GM12878 (cell line): ENCODE measurements around the gene DPP6. TPM values are rescaled to one million over a fixed set of nuclear protein-coding genes. Genes with fewer than 3 reads are reported as not detected.

Experiments used
- ATAC-seq: fragments of 200-7000 bp; cut with Tn5 transposase; 3 replicates; pipeline ENCODE4 v1.9.1; 2020; ENCODE audit warnings: mild to moderate bottlenecking, moderate library complexity
- BruUV-seq: library from RNA; stranded (reverse); fragments of 400-500 nt; replicated peaks from 2 replicates; lab custom pipeline; 2021; lab: Mats Ljungman, UMichigan
- CTCF ChIA-PET: fragments of 300-600 bp; sonication (Branson Sonifier 250); formaldehyde crosslinking; extraction: SDS; loops from one replicate; lab custom pipeline; 2021; ENCODE audit warnings: inconsistent platforms; lab: Yijun Ruan, JAX
- POLR2A ChIA-PET: fragments of 350-600 bp; formaldehyde crosslinking; extraction: SDS; loops from one replicate; lab custom pipeline; 2021; ENCODE audit warnings: inconsistent platforms; lab: Charles Lee
- RAD21 ChIA-PET: fragments of 300-600 bp; sonication (Branson Sonifier 250); formaldehyde crosslinking; loops from one replicate; lab custom pipeline; 2023; ENCODE audit warnings: antibody characterized with exemption; ENCODE audit not compliant: unreplicated experiment; lab: Charles Lee
- SMC1A ChIA-PET: fragments of 300-600 bp; sonication (Branson Sonifier 250); formaldehyde crosslinking; loops from one replicate; lab custom pipeline; 2023; ENCODE audit not compliant: unreplicated experiment, uncharacterized antibody; lab: Charles Lee
- DNase-seq: peaks from one replicate; pipeline ENCODE4 v3.0.0-alpha.2; 2011; ENCODE audit warnings: low read depth, low spot score
- FAIRE-seq: peaks from 3 replicates; lab custom pipeline; 2011; peaks lifted over from hg19 to GRCh38; lab: Jason Lieb, UNC
- H2AFZ ChIP-seq: 2 replicates; pipeline ENCODE4 v1.6.0; 2011; ENCODE audit warnings: low read depth, low read length, control low read depth; ENCODE audit not compliant: control insufficient read depth
- H3K27ac ChIP-seq: 2 replicates; pipeline ENCODE4 v1.5.1; 2011; ENCODE audit warnings: control low read depth; ENCODE audit not compliant: control insufficient read depth, insufficient read depth
- H3K27me3 ChIP-seq, 2 experiments: replicated peaks in 1 of 2; 2 replicates each; pipeline versions ENCODE4 v1.6.0 to v1.6.1; 2011; ENCODE audit warnings: low read length in 1 of 2; ENCODE audit not compliant: control insufficient read depth in 2 of 2, insufficient read depth in 2 of 2
- H3K36me3 ChIP-seq, 2 experiments: 2 replicates each; pipeline ENCODE4 v1.5.1; 2011; ENCODE audit warnings: low read length in 1 of 2; ENCODE audit not compliant: control insufficient read depth in 2 of 2, insufficient read depth in 2 of 2
- H3K4me1 ChIP-seq: 2 replicates; pipeline ENCODE4 v1.6.1; 2011; ENCODE audit warnings: mild to moderate bottlenecking, low read length, moderate library complexity, mixed read lengths; ENCODE audit not compliant: control insufficient read depth, insufficient read depth
- H3K4me2 ChIP-seq: 2 replicates; pipeline ENCODE4 v1.6.0; 2011; ENCODE audit warnings: control low read depth; ENCODE audit not compliant: control insufficient read depth, insufficient read depth
- H3K4me3 ChIP-seq: fragments of 200-600 bp; sonication (generic); 2 replicates; pipeline ENCODE4 v1.5.1; 2016
- H3K79me2 ChIP-seq: 2 replicates; pipeline ENCODE4 v1.6.0; 2011; ENCODE audit warnings: low read length; ENCODE audit not compliant: control insufficient read depth, insufficient read depth
- H3K9ac ChIP-seq: 2 replicates; pipeline ENCODE4 v1.8.0; 2011; ENCODE audit warnings: low read length, control low read depth, mixed read lengths; ENCODE audit not compliant: control insufficient read depth, insufficient read depth
- H3K9me3 ChIP-seq: replicated peaks from 3 replicates; pipeline ENCODE4 v1.5.1; 2011; ENCODE audit warnings: mild to moderate bottlenecking, low read length; ENCODE audit not compliant: control insufficient read depth, insufficient read depth
- H4K20me1 ChIP-seq: 2 replicates; pipeline ENCODE4 v1.6.0; 2011; ENCODE audit not compliant: control insufficient read depth, insufficient read depth
- CHD4 ChIP-seq: fragments of 200-600 bp; sonication (generic); IDR thresholded peaks from 2 replicates; pipeline ENCODE4 v1.6.1; 2016; ENCODE audit warnings: mild to moderate bottlenecking
- FOXK2 ChIP-seq: fragments of 450-650 bp; IDR thresholded peaks from 2 replicates; pipeline ENCODE4 v1.6.1; 2017; ENCODE audit warnings: mild to moderate bottlenecking, moderate library complexity
- KLF5 ChIP-seq: fragments of 450-650 bp; IDR thresholded peaks from 2 replicates; pipeline ENCODE4 v1.6.1; 2014; ENCODE audit warnings: mild to moderate bottlenecking; ENCODE audit not compliant: partially characterized antibody
- ZBED1 ChIP-seq: IDR thresholded peaks from 2 replicates; pipeline ENCODE4 v1.6.1; 2016; ENCODE audit warnings: borderline replicate concordance
- WGBS: methylation state at CpG from one replicate; pipeline ENCODE4 v1.1.6; 2016; ENCODE audit warnings: low lambda C conversion rate; ENCODE audit not compliant: insufficient replicate concordance, insufficient coverage; ENCODE audit errors: missing lambda C conversion rate; 5-methylcytosine and 5-hydroxymethylcytosine counted together
- in situ Hi-C: fragments of 300-500 bp; cut with MboI; formaldehyde crosslinking; loops from 9 replicates; pipeline ENCODE4 v1.14.3; 2018; ENCODE audit warnings: mixed read lengths
- intact Hi-C: fragments of 100-400 bp; cut with micrococcal nuclease; formaldehyde crosslinking; loops from one replicate; pipeline ENCODE4 v1.14.2; 2022; ENCODE audit not compliant: unreplicated experiment
- polyA plus RNA-seq, 11 experiments: library from polyadenylated mRNA; depleted of rRNA in 4 of 11; unstranded in 6 of 11; stranded (reverse) in 5 of 11; fragments of >200 nt; fragmentation: Nextera tagmentation in 4 of 11; fragmentation: Illumina TruSeq in 1 of 11; extraction: Ambion mirVana in 4 of 11; extraction: Trizol in 1 of 11; gene quantifications; 1 replicate in 1 of 11; 2 replicates in 10 of 11; pipeline versions ENCODE4 v1.2.1 to v1.2.3, GENCODE V29; 2011 to 2016; ENCODE audit warnings: inconsistent platforms in 2 of 11, missing spikeins in 2 of 11, low read depth in 1 of 11
- total RNA-seq, 4 experiments: library from RNA; depleted of rRNA in 3 of 4; stranded (reverse); fragments of >200 nt in 3 of 4; fragmentation: Illumina TruSeq in 1 of 4; extraction: Trizol in 1 of 4; gene quantifications; 2 replicates each; pipeline versions ENCODE4 v1.2.1 to v1.2.3, GENCODE V29; 2013 to 2021
- TF ChIP-seq, protein P1 (sequence below): fragments of 450-650 bp; IDR thresholded peaks from 2 replicates; pipeline ENCODE4 v1.6.1; 2017; ENCODE audit warnings: low read depth, mild to moderate bottlenecking, moderate library complexity
- TF ChIP-seq, protein P2 (sequence below): IDR thresholded peaks from 2 replicates; pipeline ENCODE4 v1.6.1; 2011; ENCODE audit warnings: low read depth, mild to moderate bottlenecking, low read length, moderate library complexity, borderline replicate concordance; ENCODE audit errors: extremely low read depth

Gene DPP6
- total and polyA plus RNA-seq, 10 of the 15 experiments (the other 5 are each of a cell fraction or from before 2014, with no cell fraction given) = not detected

DNA sequence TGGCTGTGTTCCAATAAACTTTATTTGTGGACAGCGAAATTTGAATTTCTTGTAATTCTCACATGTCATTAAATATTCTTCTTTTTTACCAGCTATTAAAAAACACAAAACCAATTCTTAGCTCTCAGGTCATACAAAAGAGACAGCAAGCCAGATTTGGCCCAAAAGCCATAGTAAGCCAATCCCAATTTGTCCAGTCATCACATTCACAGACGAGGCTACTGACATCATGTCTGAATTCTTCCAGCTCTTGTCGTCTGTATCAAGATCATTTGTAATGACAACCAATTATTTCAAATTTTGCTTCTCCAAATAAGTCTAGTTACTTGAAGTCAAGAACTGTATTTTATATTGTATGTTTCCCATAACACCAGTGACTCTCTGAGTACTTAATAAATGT, 684.2 kb downstream of the DPP6 start:
- FAIRE-seq (no peak), ATAC-seq (no peak), DNase-seq (no peak)
- RAD21 ChIA-PET = no interaction called here
- WGBS = 12% methylated on average over 3 of the region's 3 CpGs
- Histone ChIP-seq H3K9ac (no peak overlapping the region), H3K27ac (no peak overlapping the region), H3K36me3 (no peaks in the 10 kb centered on the region), H3K9me3 (no peaks in the 10 kb centered on the region), H3K4me3 (no peak overlapping the region), H4K20me1 (no peaks in the 10 kb centered on the region), H3K4me2 (no peak overlapping the region), H3K79me2 (no peaks in the 10 kb centered on the region), H3K4me1 (no peaks in the 10 kb centered on the region), H3K27me3 (no peaks in the 10 kb centered on the region), H2AFZ (no peak overlapping the region)
- CTCF ChIA-PET = interaction anchor here (1.0 kb wide), 1 partner anchor 38 kb away, joined by 4 read pairs; no protein-coding TSS in a partner anchor
- intact Hi-C loops = no loop called here
- TF ChIP-seq ZBED1 (no peak), KLF5 (no peak)
- POLR2A ChIA-PET = no interaction called here
- SMC1A ChIA-PET = no interaction called here
- in situ Hi-C loops = no loop called here
- BruUV-seq = no TSS peak

DNA sequence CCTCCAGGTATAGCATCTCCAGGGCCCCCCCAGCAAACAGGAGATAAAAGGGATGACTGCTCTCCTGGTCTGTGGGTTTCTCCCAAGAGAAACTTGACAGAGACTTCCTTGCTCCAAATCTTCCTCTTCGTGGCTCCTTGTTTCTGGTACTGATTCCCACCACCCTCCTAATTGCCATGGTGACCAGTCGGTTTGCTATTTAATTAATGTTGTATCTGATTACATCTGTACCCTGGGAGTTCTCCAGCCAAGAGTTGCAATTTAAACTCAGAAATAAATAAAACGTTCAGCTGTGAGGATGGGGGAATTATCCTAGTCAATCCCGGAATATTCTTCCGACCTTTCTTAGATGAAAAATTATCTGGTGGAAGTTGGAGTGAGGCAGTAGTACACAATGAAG, 686.0 kb downstream of the DPP6 start:
- no peak overlapping the region for H3K9ac ChIP-seq
- FAIRE-seq (no peak), ATAC-seq (no peak), DNase-seq (no peak)
- H3K4me2 ChIP-seq = no peak overlapping the region
- RAD21 ChIA-PET = no interaction called here
- no peak overlapping the region for H3K4me3 ChIP-seq
- SMC1A ChIA-PET = no interaction called here
- H3K36me3 ChIP-seq = no peaks in the 10 kb centered on the region
- TF ChIP-seq, protein P1, sequence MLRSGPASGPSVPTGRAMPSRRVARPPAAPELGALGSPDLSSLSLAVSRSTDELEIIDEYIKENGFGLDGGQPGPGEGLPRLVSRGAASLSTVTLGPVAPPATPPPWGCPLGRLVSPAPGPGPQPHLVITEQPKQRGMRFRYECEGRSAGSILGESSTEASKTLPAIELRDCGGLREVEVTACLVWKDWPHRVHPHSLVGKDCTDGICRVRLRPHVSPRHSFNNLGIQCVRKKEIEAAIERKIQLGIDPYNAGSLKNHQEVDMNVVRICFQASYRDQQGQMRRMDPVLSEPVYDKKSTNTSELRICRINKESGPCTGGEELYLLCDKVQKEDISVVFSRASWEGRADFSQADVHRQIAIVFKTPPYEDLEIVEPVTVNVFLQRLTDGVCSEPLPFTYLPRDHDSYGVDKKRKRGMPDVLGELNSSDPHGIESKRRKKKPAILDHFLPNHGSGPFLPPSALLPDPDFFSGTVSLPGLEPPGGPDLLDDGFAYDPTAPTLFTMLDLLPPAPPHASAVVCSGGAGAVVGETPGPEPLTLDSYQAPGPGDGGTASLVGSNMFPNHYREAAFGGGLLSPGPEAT = no peak
- TF ChIP-seq FOXK2 = no peak
- TF ChIP-seq, protein P2, sequence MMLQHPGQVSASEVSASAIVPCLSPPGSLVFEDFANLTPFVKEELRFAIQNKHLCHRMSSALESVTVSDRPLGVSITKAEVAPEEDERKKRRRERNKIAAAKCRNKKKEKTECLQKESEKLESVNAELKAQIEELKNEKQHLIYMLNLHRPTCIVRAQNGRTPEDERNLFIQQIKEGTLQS = no peak
- no peak for TF ChIP-seq CHD4
- H2AFZ ChIP-seq = no peak overlapping the region
- no TSS peak for BruUV-seq
- CTCF ChIA-PET = no interaction called here
- no peak overlapping the region for H3K27ac ChIP-seq
- H3K4me1 ChIP-seq = no peaks in the 10 kb centered on the region
- POLR2A ChIA-PET = no interaction called here
- H3K79me2 ChIP-seq = no peaks in the 10 kb centered on the region
- 23% methylated on average over 5 of the region's 5 CpGs for WGBS
- in situ Hi-C loops (no loop called here), intact Hi-C loops (no loop called here)
- H3K27me3 ChIP-seq = no peaks in the 10 kb centered on the region
- H4K20me1 ChIP-seq = no peaks in the 10 kb centered on the region
- H3K9me3 ChIP-seq = no peaks in the 10 kb centered on the region
